C4-2B (cell line): ENCODE data around the gene CNTRL.

Experiments
- H3K27ac ChIP-seq: fragments of 450-650 bp; 2 replicates; pipeline ENCODE4 v1.5.1; 2017
- ZFX ChIP-seq: fragments of 450-650 bp; IDR thresholded peaks from 2 replicates; pipeline ENCODE4 v1.6.1; 2017
- TF ChIP-seq, protein P1 (sequence below): fragments of 450-650 bp; conservative IDR thresholded peaks from 2 replicates; pipeline ENCODE4 v1.5.1; 2017; ENCODE audit warnings: mild to moderate bottlenecking

CNTRL gene

GRCh38 chr9:121135642-121136041 is 60.9 kb downstream of the CNTRL start:
- TF ChIP-seq, protein P1, sequence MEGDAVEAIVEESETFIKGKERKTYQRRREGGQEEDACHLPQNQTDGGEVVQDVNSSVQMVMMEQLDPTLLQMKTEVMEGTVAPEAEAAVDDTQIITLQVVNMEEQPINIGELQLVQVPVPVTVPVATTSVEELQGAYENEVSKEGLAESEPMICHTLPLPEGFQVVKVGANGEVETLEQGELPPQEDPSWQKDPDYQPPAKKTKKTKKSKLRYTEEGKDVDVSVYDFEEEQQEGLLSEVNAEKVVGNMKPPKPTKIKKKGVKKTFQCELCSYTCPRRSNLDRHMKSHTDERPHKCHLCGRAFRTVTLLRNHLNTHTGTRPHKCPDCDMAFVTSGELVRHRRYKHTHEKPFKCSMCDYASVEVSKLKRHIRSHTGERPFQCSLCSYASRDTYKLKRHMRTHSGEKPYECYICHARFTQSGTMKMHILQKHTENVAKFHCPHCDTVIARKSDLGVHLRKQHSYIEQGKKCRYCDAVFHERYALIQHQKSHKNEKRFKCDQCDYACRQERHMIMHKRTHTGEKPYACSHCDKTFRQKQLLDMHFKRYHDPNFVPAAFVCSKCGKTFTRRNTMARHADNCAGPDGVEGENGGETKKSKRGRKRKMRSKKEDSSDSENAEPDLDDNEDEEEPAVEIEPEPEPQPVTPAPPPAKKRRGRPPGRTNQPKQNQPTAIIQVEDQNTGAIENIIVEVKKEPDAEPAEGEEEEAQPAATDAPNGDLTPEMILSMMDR: no peak
- no peak for TF ChIP-seq ZFX

DNA sequence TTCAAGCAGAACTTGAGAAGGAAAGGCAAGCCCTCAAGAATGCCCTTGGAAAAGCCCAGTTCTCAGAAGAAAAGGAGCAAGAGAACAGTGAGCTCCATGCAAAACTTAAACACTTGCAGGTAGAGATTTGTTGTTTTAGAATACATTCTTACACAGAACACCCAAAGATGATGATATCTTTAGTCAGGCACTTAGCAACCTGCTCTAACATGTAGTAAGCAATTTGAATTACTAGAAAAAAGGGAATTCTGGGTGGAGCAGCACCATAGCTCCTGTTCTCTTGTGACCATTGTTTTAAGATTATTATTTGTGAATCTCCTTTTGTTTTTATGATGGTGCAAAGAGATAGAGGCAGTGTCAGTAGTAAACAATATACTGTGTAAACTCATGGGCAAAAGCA is 63.8 kb downstream of the CNTRL start:
- TF ChIP-seq, protein P1: no peak
- TF ChIP-seq ZFX: no peak
- H3K27ac ChIP-seq: no peak overlapping the region

More at GRCh38 chr9:121135642-121136041, 60.9 kb downstream of the CNTRL start:
- no peak overlapping the region for H3K27ac ChIP-seq

DNA sequence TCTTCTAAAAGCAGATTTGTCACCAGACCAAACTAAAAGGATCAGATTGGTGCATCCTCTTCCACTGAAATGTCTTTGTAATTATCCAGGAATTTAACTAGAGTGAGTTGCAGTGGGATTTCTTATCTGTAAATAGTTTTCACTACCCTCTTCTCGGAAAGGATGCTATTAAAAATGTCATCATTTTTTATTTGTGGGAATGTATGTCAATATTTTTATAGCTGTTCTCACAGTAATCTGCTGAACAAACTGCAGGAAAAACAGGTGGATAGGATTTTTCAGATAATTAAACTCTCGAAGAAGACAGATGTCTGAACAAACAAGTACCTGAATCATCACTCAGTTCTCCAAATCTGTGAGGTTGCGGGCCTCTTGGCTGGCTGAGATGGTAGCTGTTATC is 64.2 kb downstream of the CNTRL start:
- TF ChIP-seq ZFX: no peak
- TF ChIP-seq, protein P1: no peak
- H3K27ac ChIP-seq: no peak overlapping the region

- TF ChIP-seq ZFX: no peak
- TF ChIP-seq, protein P1: no peak
- H3K27ac ChIP-seq: no peak overlapping the region
Measured at GRCh38 chr9:121140162-121140561, 65.4 kb downstream of the CNTRL start.

DNA sequence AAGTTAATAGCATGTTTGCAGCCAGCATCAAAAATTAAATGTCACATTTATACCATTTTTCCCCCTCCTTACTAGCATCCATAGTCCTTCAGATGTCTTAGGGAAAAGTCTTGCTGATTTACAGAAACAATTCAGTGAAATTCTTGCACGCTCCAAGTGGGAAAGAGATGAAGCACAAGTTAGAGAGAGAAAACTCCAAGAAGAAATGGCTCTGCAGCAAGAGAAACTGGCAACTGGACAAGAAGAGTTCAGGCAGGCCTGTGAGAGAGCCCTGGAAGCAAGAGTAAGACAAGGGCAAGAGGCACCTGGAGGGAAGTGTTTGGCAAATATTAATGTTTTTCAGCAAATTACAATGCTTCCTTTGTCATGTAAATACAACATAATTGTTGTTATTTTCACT is 66.6 kb downstream of the CNTRL start:
- TF ChIP-seq ZFX: no peak
- H3K27ac ChIP-seq: no peak overlapping the region

- no peak overlapping the region for H3K27ac ChIP-seq
Measured at GRCh38 chr9:121141706-121142105, 67.0 kb downstream of the CNTRL start.

DNA sequence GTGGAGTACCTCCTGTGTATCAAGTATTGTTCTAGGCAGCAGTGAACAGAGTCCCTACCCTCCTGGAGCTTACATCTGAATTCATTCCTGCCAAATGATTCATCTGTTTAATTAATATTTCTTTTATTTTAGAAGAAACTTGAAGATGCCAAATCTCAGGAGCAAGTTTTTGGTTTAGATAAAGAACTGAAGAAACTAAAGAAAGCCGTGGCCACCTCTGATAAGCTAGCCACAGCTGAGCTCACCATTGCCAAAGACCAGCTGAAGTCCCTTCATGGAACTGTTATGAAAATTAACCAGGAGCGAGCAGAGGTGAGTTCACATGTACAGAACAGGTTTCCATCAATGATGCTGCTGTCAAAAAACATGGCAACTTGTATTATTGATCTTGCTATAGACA is 69.0 kb downstream of the CNTRL start:
- no peak overlapping the region for H3K27ac ChIP-seq
- TF ChIP-seq, protein P1: no peak
- TF ChIP-seq ZFX: no peak

More at GRCh38 chr9:121141706-121142105, 67.0 kb downstream of the CNTRL start:
- TF ChIP-seq, protein P1: no peak
- no peak for TF ChIP-seq ZFX

- no peak overlapping the region for H3K27ac ChIP-seq
- no peak for TF ChIP-seq ZFX
Measured at GRCh38 chr9:121144482-121144881, 69.7 kb downstream of the CNTRL start.

GRCh38 chr9:121150188-121150587 is 75.4 kb downstream of the CNTRL start:
- no peak overlapping the region for H3K27ac ChIP-seq
- TF ChIP-seq, protein P1: no peak
- no peak for TF ChIP-seq ZFX
